DOHH2 (cell line): ENCODE measurements around the gene ST7.

Source experiments
- CTCF ChIP-seq: fragments of 200-600 bp; sonication (generic); IDR thresholded peaks from one replicate; pipeline ENCODE4 v1.5.1; 2014; ENCODE audit warnings: antibody characterized with exemption, mild to moderate bottlenecking, low read depth, low read length; ENCODE audit not compliant: poor library complexity, severe bottlenecking
- EZH2phosphoT487 ChIP-seq: fragments of 200-600 bp; sonication (generic); IDR thresholded peaks from 2 replicates; pipeline ENCODE4 v1.6.1; 2017; ENCODE audit warnings: borderline replicate concordance, mild to moderate bottlenecking, antibody characterized with exemption, low read length, moderate library complexity, mixed read lengths

- TF ChIP-seq CTCF = no peak
- no peak for TF ChIP-seq EZH2phosphoT487
These were observed 871 bp downstream of the ST7 start for GRCh38 chr7:116953906-116954838.
